HuH-7 (cell line): ENCODE measurements around the gene LDLRAD4.

Experiments
- DNase-seq: peaks from one replicate; pipeline ENCODE4 v3.0.0; 2011; ENCODE audit warnings: low spot score

LDLRAD4 gene

GRCh38 chr18:13218368-13218991 lies at the start of gene LDLRAD4:
LDLRAD4 (plus strand) TSS chr18:13218760.
- peak; percentile 83 for DNase-seq

GRCh38 chr18:13173578-13174145 lies 44.9 kb upstream of the LDLRAD4 start:
- no peak for DNase-seq

- no peak for DNase-seq
Measured at GRCh38 chr18:13175266-13175665, 43.3 kb upstream of the LDLRAD4 start.

GRCh38 chr18:13175754-13176210 lies 42.8 kb upstream of the LDLRAD4 start:
- peak; percentile 93 for DNase-seq

- no peak for DNase-seq
Measured at GRCh38 chr18:13176847-13177246, 41.7 kb upstream of the LDLRAD4 start.

GRCh38 chr18:13178197-13178596 lies 40.4 kb upstream of the LDLRAD4 start:
- DNase-seq, result no peak

- no peak for DNase-seq
Measured at GRCh38 chr18:13178976-13179375, 39.6 kb upstream of the LDLRAD4 start.

GRCh38 chr18:13179566-13180113 lies 38.9 kb upstream of the LDLRAD4 start:
- peak; percentile 95 for DNase-seq

- no peak for DNase-seq
Measured at GRCh38 chr18:13180614-13181375, 37.8 kb upstream of the LDLRAD4 start.

- DNase-seq, result no peak
Measured at GRCh38 chr18:13181765-13182164, 36.8 kb upstream of the LDLRAD4 start.

GRCh38 chr18:13183359-13183758 lies 35.2 kb upstream of the LDLRAD4 start:
- DNase-seq, result no peak

GRCh38 chr18:13183790-13184189 lies 34.8 kb upstream of the LDLRAD4 start:
- DNase-seq, result no peak

- DNase-seq, result no peak
Measured at GRCh38 chr18:13184396-13184795, 34.2 kb upstream of the LDLRAD4 start.

GRCh38 chr18:13185675-13186198 lies 32.8 kb upstream of the LDLRAD4 start:
- DNase-seq, result no peak

GRCh38 chr18:13186687-13187086 lies 31.9 kb upstream of the LDLRAD4 start:
- no peak for DNase-seq

- no peak for DNase-seq
Measured at GRCh38 chr18:13187498-13187897, 31.1 kb upstream of the LDLRAD4 start.

- no peak for DNase-seq
Measured at GRCh38 chr18:13191031-13191430, 27.5 kb upstream of the LDLRAD4 start.

- DNase-seq, result no peak
Measured at GRCh38 chr18:13191779-13192178, 26.8 kb upstream of the LDLRAD4 start.

- DNase-seq, result no peak
Measured at GRCh38 chr18:13192970-13193369, 25.6 kb upstream of the LDLRAD4 start.

- DNase-seq, result no peak
Measured at GRCh38 chr18:13194239-13194638, 24.3 kb upstream of the LDLRAD4 start.

- DNase-seq, result no peak
Measured at GRCh38 chr18:13198701-13199100, 19.9 kb upstream of the LDLRAD4 start.

- no peak for DNase-seq
Measured at GRCh38 chr18:13199169-13199568, 19.4 kb upstream of the LDLRAD4 start.

GRCh38 chr18:13201292-13201691 lies 17.3 kb upstream of the LDLRAD4 start:
- no peak for DNase-seq
